Fibroblast of lung (primary cell): ENCODE measurements around the gene NRAP. TPM values are rescaled to one million over a fixed set of nuclear protein-coding genes. Genes with fewer than 3 reads are reported as not detected.

Source experiments
- DNase-seq, 2 donors: peaks; one replicate each; pipeline versions ENCODE4 v3.0.0 to v3.0.0-alpha.2; 2010; ENCODE audit warnings: low read depth in 2 of 2
- H2AFZ ChIP-seq: 2 replicates; pipeline ENCODE4 v1.5.1; 2012; ENCODE audit warnings: low read length, control low read depth, inconsistent platforms
- H3K27ac ChIP-seq: 2 replicates; pipeline ENCODE4 v1.5.1; 2011; ENCODE audit warnings: low read length, control low read depth; ENCODE audit not compliant: insufficient read depth
- H3K27me3 ChIP-seq: 2 replicates; pipeline ENCODE4 v1.5.1; 2011; ENCODE audit warnings: mild to moderate bottlenecking, low read length; ENCODE audit not compliant: control insufficient read depth, insufficient read depth
- H3K36me3 ChIP-seq: 2 replicates; pipeline ENCODE4 v1.5.1; 2011; ENCODE audit warnings: low read length; ENCODE audit not compliant: control insufficient read depth, insufficient read depth
- H3K4me1 ChIP-seq: 2 replicates; pipeline ENCODE4 v1.5.1; 2011; ENCODE audit warnings: low read length; ENCODE audit not compliant: control insufficient read depth, insufficient read depth; ENCODE audit errors: extremely low read depth
- H3K4me2 ChIP-seq: 2 replicates; pipeline ENCODE4 v1.5.1; 2011; ENCODE audit warnings: low read length, control low read depth; ENCODE audit not compliant: insufficient read depth; ENCODE audit errors: extremely low read depth
- H3K4me3 ChIP-seq, 4 experiments: fragments of 200-600 bp in 1 of 4; sonication (generic) in 1 of 4; replicated peaks in 1 of 4; 2 replicates each; pipeline ENCODE4 v1.5.1; 2011 to 2016; ENCODE audit warnings: low read length in 4 of 4, low read depth in 3 of 4, mild to moderate bottlenecking in 3 of 4, control low read depth in 2 of 4, inconsistent platforms in 1 of 4, mixed read lengths in 1 of 4; ENCODE audit not compliant: insufficient read depth in 1 of 4; ENCODE audit errors: control extremely low read depth in 1 of 4
- H3K79me2 ChIP-seq: 2 replicates; pipeline ENCODE4 v1.5.1; 2012; ENCODE audit warnings: mild to moderate bottlenecking, low read length, inconsistent platforms; ENCODE audit not compliant: control insufficient read depth, insufficient read depth
- H3K9ac ChIP-seq: 2 replicates; pipeline ENCODE4 v1.5.1; 2011; ENCODE audit warnings: mild to moderate bottlenecking, low read length, control low read depth; ENCODE audit not compliant: insufficient read depth
- H3K9me3 ChIP-seq: 2 replicates; pipeline ENCODE4 v1.5.1; 2012; ENCODE audit warnings: low read depth, low read length; ENCODE audit not compliant: control insufficient read depth, insufficient read depth
- H4K20me1 ChIP-seq: 2 replicates; pipeline ENCODE4 v1.5.1; 2011; ENCODE audit warnings: low read length; ENCODE audit not compliant: control insufficient read depth, insufficient read depth; ENCODE audit errors: extremely low read depth
- CTCF ChIP-seq, 2 donors: IDR thresholded peaks in 1 of 2; conservative IDR thresholded peaks in 1 of 2; 1 replicate in 1 of 2; 2 replicates in 1 of 2; pipeline ENCODE4 v1.5.1; 2011 to 2012; ENCODE audit warnings: low read length in 2 of 2, control low read depth in 1 of 2, inconsistent platforms in 1 of 2, low read depth in 1 of 2, mild to moderate bottlenecking in 1 of 2
- EZH2 ChIP-seq: IDR thresholded peaks from 2 replicates; pipeline ENCODE4 v1.5.1; 2012; ENCODE audit warnings: low read length, control low read depth, mild to moderate bottlenecking; ENCODE audit errors: missing control alignments
- polyA plus RNA-seq, 2 donors: library from polyadenylated mRNA; depleted of rRNA in 1 of 2; stranded (reverse) in 1 of 2; unstranded in 1 of 2; fragments of >200 nt; gene quantifications; 2 replicates each; pipeline ENCODE4 v1.2.1, GENCODE V29; 2011 to 2012; ENCODE audit warnings: missing spikeins in 1 of 2
- total RNA-seq: library from RNA; depleted of rRNA; stranded (reverse); fragments of >200 nt; gene quantifications from 2 replicates; pipeline ENCODE4 v1.2.1, GENCODE V29; 2014

Gene NRAP
- total and polyA plus RNA-seq, 2 donors (not counting 1 experiment from before 2014, with no cell fraction given), result not detected

- no peaks in the 10 kb centered on the region for H4K20me1 ChIP-seq
- no peak overlapping the region for H3K4me3 ChIP-seq
- H3K4me1 ChIP-seq, result no peaks in the 10 kb centered on the region
- no peaks in the 10 kb centered on the region for H3K27me3 ChIP-seq
- no peak overlapping the region for H3K27ac ChIP-seq
- H3K36me3 ChIP-seq, result no peaks in the 10 kb centered on the region
- TF ChIP-seq CTCF (conservative IDR thresholded peaks at IDR 0.05 in 1 of 2, IDR thresholded peaks at IDR 0.05 in 1 of 2; ENCODE audit: low read depth in 1 of 2, low read length in 2 of 2), result no peak
- TF ChIP-seq EZH2, result no peak
- no peaks in the 10 kb centered on the region for H3K9me3 ChIP-seq
- no peak overlapping the region for H2AFZ ChIP-seq
- DNase-seq, result no peak
- no peak overlapping the region for H3K4me2 ChIP-seq
- no peaks in the 10 kb centered on the region for H3K79me2 ChIP-seq
- no peak overlapping the region for H3K9ac ChIP-seq
Measured at GRCh38 chr10:113565364-113565763, 98.5 kb downstream of the NRAP start.

DNA sequence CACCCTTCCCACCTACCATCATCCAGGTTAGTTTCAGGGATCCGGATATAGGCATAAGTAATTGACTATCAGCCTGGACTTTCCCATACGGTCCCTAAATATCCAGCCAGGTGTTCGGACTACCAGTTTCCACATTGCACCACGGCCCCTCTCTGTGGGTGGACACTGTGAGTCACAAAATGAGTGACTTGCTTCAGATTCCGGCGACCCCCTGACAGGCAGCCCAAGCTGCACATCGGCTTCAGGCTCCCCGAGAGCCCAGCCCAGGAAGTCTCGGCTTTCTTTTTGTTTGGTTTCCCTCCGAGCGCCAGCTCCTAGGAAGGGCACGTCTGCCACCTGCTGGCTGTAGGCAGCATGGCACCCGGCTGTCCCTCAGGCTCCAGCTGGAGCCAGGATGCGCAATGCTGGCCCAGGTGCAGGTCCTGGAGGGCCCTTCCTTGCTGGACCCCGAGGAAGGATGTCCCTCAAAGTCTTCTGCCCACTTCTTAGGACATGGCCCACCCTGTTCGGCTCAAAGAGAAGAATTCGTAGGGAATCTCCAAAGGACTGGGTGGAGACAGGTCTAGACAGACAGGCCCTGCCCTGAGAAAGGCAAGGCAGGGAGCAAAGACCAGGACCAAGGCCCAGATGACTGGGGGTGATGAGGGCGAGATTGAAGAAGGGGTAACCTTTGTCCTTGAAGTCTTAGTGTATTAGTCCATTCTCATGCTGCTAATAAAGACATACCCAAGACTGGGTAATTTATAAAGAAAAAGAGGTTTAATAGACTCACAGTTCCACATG lies 100.3 kb downstream of the NRAP start:
- Histone ChIP-seq H2AFZ (peak overlapping the region; percentile 93), H3K9ac (no peak overlapping the region), H3K27ac (no peak overlapping the region), H3K79me2 (no peaks in the 10 kb centered on the region), H3K36me3 (no peaks in the 10 kb centered on the region), H3K4me2 (peak overlapping the region; percentile 91), H3K9me3 (no peaks in the 10 kb centered on the region), H3K4me3 (peak overlapping the region; percentile 35 to 61 (median 54)), H4K20me1 (no peaks in the 10 kb centered on the region), H3K4me1 (no peaks in the 10 kb centered on the region), H3K27me3 (no peaks in the 10 kb centered on the region)
- TF ChIP-seq CTCF (conservative IDR thresholded peaks at IDR 0.05 in 1 of 2, IDR thresholded peaks at IDR 0.05 in 1 of 2; ENCODE audit: low read depth in 1 of 2, low read length in 2 of 2) (peak; percentile 95 to 98), EZH2 (no peak)
- peak; percentile 48 to 63 for DNase-seq

DNA sequence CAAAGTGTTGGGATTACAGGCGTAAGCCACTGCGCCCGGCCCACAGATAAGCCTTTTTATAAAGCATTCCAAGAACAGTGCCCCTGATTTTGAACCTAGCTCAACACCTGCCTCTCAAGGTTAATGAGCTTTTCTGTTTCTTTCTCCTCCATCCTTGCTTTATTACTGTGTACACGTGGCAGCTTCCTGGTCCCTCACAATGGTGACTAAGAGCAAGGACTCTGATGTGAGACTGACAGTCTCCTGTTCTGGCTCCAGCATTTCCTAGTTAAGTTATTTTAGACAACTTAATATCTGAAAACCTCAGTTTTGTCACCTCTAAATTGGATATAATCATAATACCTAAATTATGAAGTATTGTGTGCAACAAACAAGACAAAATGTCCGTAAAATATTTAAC lies 101.1 kb downstream of the NRAP start:
- no peaks in the 10 kb centered on the region for H3K9me3 ChIP-seq
- no peak for DNase-seq
- TF ChIP-seq CTCF (conservative IDR thresholded peaks at IDR 0.05 in 1 of 2, IDR thresholded peaks at IDR 0.05 in 1 of 2; ENCODE audit: low read depth in 1 of 2, low read length in 2 of 2), result no peak
- TF ChIP-seq EZH2, result no peak
- no peak overlapping the region for H3K4me3 ChIP-seq
- no peaks in the 10 kb centered on the region for H4K20me1 ChIP-seq
- no peaks in the 10 kb centered on the region for H3K79me2 ChIP-seq
- no peaks in the 10 kb centered on the region for H3K36me3 ChIP-seq
- H3K4me2 ChIP-seq, result no peak overlapping the region
- H3K27ac ChIP-seq, result no peak overlapping the region
- no peak overlapping the region for H3K9ac ChIP-seq
- peaks cover 2% of the 10 kb centered on the region for H3K27me3 ChIP-seq
- H2AFZ ChIP-seq, result no peak overlapping the region
- no peaks in the 10 kb centered on the region for H3K4me1 ChIP-seq
